NCI-H1048 (cell line): ENCODE measurements around the gene C16orf89.
"Not testable (repeated sequence)": the region's sequence is repeated elsewhere in the genome, so short reads cannot be mapped to it uniquely, and the experiment has no call there.

ENCODE experiments used
- DNase-seq: peaks from one replicate; lab custom pipeline; 2025; lab: John Stamatoyannopoulos, UW

The C16orf89 gene

GRCh38 chr16:5059386-5060072, 6.2 kb downstream of the C16orf89 start:
- DNase-seq, result no peak

- DNase-seq, result no peak
Observed at GRCh38 chr16:5058476-5058875, 7.3 kb downstream of the C16orf89 start.

GRCh38 chr16:5056352-5056751, 9.4 kb downstream of the C16orf89 start:
- DNase-seq, result no peak

- DNase-seq, result no peak
Observed at GRCh38 chr16:5054876-5055865, 10.6 kb downstream of the C16orf89 start.

- no peak for DNase-seq
Observed at GRCh38 chr16:5046914-5047313, 18.8 kb downstream of the C16orf89 start.

- DNase-seq, result no peak
Observed at GRCh38 chr16:5045499-5046115, 20.1 kb downstream of the C16orf89 start.

- DNase-seq, result not testable (repeated sequence)
Observed at GRCh38 chr16:5044581-5044980, 21.2 kb downstream of the C16orf89 start.

GRCh38 chr16:5044011-5044540, 21.7 kb downstream of the C16orf89 start:
- DNase-seq, result no peak

GRCh38 chr16:5042574-5043171, 23.1 kb downstream of the C16orf89 start:
- DNase-seq, result no peak

GRCh38 chr16:5041600-5042133, 24.1 kb downstream of the C16orf89 start:
- DNase-seq, result no peak

- no peak for DNase-seq
Observed at GRCh38 chr16:5040451-5040850, 25.3 kb downstream of the C16orf89 start.

- no peak for DNase-seq
Observed at GRCh38 chr16:5036228-5037156, 29.3 kb downstream of the C16orf89 start.

- DNase-seq, result no peak
Observed at GRCh38 chr16:5035909-5036227, 29.9 kb downstream of the C16orf89 start.

- DNase-seq, result no peak
Observed at GRCh38 chr16:5034167-5034523, 31.6 kb downstream of the C16orf89 start.

- no peak for DNase-seq
Observed at GRCh38 chr16:5033256-5034166, 32.2 kb downstream of the C16orf89 start, which contains the start of gene NAGPA. TSS of gene NAGPA (minus strand) at chr16:5033935. CDS start at chr16:5033914, 21 bp downstream.

- no peak for DNase-seq
Observed at GRCh38 chr16:5032748-5033167, 33.0 kb downstream of the C16orf89 start.

- no peak for DNase-seq
Observed at GRCh38 chr16:5031601-5032000, 34.2 kb downstream of the C16orf89 start.

- DNase-seq, result no peak
Observed at GRCh38 chr16:5030251-5030870, 35.4 kb downstream of the C16orf89 start.

- DNase-seq, result no peak
Observed at GRCh38 chr16:5028950-5029475, 36.7 kb downstream of the C16orf89 start.
